DMS153 (cell line): ENCODE data around the gene C10orf95.
A peak's percentile ranks its signal among the peaks of the same experiment; 100 is the strongest.

Experiments used
- DNase-seq: peaks from one replicate; lab custom pipeline; 2025; lab: John Stamatoyannopoulos, UW

Gene C10orf95

DNA sequence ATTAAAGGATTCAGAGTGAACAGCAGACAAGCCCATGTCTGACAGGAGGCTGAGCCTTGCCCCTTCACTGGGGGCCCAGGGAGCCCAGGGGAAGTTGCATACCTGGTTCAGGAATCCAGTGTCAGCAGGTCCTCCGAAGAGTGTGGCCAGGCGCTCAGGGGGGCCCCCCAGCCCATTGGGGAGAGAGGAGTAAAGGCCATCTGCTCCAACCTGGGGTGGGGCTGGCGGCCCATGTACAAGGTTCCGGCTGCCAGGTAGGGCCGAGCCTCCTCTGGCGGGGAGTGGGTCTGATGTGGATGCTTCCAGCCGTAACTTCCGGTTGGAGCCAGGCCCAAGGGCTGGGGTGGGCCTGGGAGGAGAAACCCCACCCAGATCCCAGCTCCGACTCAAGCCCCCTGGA, 35.1 kb downstream of the C10orf95 start:
- DNase-seq: no peak

DNA sequence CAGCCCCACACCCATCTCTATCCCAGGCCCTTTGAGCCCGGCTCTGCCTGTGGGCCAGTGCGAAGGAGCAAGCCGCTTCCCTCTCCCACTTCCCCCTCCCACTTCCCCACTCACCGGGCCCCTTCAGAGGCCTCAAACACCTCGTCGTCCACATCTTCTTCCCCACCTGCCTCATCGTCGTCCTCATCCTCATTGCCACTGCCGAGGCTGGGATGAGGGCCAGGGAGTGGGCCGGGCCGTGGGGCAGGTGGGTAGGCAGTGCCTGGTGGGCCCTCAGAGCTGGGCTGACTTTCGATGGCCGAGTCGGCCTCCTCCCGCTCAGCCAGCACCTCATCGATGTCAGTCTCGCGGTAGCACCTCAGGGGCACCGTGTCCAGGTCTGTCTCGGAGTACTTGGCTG, 36.6 kb downstream of the C10orf95 start:
- no peak for DNase-seq

DNA sequence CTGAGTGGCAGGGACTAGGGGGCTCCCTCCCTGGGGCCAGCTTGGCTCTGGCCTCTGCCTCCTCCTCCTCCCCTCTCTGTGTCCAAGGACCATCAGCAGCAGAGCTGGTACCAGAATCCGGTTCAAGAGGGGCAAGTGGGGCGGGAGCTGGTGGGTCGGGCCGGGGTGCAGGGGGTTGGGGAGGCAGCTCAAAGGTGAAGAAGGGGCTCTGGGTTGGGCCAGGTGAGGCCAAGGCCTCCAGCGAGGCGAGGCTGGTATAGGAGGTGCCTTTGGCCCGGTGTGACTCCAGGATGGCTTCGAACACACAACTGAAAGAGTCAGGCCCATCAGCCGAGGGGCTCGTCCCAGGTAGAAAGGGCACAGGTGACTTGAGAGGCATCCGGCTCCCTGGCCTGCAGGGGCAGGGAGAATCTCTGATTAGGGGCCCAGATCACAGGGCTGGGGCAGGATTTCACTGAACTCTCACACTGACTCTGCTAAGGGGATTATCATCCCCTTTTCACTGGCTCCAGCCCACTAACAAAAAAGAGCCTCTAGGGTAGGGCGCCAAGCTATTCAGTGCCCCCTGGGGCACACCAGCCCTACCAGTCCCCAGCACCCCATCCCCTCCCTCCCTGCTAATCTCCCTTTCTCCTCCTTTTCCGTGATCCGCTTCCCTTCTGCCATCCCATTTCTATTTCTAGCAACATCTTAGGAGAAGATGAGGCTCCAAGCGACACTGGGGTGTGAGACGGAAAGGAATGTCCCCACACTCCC, 37.4 kb downstream of the C10orf95 start:
- no peak for DNase-seq

DNA sequence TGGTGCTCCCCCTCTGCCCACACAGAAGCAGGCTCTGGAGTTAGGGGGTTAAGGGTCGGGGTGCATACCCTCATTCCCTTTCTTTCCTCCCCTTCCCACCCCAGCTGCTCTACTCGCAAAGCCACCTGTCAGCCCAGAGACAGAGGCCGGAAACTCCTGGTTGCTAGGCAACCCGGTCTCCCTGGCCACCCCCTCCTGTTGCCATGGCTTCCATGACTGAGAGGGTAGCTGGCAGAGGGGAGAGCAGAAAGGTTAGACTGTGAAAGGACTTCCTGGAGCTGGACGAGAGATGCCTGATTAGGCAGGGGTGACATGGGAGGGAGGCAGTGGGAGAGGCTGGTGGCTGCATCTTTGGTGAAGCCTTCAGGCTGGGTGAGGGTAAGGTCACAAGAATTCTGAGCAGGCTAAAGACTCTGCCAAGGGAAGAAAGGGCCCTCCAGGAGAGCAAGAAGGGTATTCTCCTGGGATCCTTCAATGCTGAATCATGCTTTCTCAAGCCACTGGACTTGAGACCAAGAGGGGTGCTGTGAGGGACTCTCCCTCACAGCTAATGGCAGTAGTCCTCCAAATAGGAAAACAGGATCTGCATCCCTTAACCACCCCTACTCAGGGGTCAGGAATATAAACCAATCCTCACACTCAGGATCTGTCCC, 38.2 kb downstream of the C10orf95 start:
- peak; percentile 92 for DNase-seq

DNA sequence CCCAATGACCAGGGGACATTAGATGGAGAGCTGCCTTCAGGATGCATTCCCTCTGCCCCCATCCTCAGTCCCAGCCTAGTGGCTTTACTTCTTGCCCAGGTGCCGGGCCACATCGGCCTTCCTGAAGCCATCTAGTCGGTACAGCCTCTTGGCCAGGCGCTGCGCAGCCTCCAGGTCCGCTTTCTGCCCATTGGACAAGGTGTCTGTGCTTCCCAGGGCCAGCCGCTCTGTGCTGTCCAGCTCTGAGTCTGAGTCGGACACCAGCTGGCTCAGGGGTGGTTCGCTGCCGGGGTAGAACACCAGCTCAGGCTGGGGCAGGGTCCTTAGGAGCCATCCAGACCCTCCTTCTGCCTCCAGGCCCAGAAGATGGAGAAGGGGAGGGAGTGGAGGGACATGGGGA, 39.0 kb downstream of the C10orf95 start:
- no peak for DNase-seq

DNA sequence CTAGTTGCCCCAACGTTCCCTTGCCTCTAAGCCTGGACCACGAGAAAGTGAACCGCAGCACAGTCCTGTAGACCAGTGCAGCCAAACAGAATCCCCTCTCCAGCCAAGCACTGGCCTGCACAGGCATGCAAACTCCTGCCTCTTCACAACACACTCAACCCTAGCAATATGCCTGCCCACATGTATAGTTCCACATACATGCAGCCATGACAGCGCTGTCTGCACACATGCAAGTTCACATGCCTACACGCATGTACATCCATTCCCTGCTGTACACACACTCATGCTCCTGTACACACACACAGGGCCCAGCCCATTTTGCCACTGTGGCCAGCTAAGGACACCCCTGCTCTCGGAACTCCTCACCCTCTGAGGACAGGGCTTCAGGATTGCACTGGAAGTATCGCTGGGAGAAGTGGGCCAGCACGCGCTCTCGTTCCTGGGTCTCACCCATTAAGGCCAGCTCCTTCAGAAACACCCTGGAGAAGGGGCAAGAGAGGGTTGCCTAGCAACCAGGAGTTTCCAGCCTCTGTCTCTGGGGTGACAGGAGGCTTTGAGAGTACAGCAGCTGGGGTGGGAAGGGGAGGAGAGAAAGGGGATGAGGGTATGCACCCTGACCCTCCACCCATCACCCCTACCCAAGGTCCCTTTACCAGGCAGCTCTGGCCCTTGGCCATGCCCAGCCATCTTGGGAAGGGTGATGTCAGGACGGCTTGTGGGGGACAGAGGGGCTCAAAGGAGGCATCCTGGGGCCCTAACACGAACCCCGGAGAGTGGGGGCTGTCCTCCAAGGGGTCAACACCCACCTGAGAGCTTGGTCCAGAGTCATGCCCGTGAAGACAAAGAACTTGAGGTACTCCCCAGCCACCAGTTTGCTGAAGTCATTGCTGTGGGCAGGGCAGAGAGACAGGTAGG, 39.7 kb downstream of the C10orf95 start:
- no peak for DNase-seq

DNA sequence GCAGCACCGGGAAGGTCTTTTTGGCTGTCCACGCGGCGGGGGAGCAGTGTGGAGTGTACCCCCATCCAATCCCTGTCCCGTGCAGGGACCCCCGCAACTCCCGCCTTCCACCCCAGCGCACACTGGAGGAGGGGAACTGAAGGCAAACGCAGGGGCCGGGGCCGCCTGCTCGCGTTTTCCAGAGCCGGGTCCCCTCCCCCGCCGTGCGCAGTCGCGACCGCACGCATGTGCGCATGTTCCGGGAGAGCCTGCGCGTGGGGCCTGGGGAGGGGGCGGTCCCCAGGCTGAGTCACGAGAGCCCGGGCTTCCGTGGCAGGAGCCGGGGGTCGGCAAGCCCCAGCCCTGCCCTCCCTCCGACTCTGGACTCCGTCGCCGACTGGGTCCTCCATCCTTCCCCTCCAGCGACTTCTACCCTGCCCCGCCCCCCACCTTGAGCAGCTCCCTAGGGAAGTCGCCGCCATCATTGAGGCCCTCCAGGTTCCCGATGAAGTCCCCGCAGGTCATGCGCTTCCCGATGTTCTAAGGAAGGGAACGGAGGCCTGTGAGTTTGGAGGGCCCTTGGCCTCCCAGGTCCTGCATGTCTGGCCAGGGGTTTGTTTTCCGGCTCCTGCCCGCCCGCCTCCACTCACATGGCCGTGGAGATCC, 40.8 kb downstream of the C10orf95 start:
- no peak for DNase-seq

DNA sequence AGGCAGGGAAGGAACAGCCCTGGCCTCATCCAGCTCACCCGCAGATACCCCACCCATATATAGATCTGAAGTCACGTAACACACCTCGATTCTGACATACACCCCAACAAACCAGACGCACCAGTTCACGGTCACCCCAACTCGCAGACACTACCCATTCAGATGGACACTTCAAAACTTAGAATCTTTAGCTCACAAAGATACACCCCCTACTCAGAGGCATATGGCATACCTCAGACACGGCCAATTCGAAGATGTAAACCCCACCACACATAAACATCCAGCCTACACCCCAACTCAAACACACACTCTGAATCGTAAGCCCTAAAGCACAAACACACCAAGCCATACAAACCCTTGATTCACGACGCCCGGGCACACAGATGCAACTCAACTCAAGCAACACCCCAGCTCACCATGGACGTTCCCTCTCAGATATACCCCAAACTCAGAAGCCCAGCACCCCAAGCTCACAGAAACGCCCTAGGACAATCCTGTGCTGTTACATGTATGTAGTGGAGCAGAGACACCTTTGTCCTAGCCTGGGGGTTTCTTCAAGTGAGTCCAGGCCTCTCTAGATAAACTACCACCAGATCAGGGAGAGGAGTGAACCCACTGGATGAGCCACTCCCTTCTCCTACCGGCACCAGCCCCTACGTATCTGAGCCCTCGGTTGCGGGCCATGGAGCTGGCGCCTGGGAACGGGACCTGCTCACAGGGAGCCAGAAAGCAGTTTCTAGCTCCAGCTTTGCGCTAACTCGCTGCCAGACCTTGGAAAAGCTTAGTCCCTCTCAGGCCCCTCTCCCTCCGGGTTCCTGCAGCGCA, 41.5 kb downstream of the C10orf95 start:
- no peak for DNase-seq

DNA sequence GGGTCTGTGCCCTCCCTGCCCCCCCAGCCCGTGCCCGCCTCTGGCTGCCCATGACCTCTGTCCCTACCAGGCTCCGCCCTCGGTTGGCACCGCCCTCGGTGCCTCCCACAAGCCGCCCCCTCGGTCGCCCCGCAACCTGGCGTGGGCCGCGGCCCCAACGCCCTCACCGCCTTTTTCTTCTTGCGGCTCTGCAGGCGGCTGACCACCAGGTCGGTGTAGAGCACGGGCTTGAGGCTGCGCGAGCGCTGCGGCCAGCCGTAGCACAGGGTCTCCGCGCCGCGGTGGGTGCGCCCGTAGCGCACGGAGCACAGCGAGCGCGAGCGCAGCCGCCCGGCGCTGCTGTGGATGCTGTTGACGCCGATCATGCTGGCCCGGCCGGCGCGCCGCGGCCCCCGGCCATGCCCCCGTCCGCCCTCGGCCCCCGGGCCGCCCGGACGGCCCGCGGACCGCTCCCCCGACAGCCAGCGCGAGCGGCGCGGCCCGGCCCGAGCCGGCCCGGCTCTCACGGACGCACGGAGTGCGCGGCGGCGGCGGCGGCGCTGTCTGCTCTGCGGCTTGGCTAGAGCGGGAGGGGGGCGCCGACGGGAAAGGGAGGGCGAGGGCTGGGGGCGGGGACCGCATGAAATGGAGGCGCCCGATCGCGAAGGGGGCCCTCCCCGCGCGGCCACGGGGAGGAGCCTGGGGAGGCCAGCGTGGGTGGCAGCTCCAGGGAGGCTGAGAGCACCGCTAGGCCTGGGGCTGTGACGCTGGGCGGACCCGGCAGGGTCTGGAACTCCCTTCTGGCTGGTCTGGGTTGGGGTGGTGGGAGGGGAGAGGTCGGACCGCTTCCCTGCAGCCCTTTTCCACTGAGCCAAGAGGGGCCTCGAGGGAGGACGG, 42.4 kb downstream of the C10orf95 start:
- DNase-seq: no peak

DNA sequence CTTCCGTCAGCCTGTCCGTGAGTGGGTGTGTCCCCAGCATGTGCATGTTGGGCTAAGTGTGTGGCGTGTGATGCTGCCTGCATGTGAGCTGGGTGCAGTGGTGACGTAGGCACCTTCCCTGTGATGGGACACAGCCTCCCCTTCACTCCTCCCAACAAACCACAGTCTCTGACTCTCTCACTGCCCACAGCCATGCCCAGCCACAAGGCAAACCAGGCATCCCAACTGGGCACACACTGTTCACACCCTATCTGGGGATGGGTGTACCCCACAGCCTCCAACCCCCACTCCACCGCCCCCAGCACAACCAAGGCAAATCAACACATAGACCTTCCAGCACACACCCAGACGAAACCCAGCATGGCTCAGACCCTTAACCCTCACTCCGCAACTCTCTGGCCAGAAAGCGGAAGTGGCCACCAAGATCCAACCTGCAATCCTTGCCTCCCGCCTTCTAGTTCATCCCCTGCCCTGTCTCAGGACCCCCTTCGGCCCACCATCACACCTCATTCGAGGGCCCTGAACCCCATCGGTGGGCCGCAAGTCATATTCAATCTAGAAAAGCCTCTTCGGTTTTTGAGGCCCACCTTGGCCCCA, 43.1 kb downstream of the C10orf95 start:
- no peak for DNase-seq

DNA sequence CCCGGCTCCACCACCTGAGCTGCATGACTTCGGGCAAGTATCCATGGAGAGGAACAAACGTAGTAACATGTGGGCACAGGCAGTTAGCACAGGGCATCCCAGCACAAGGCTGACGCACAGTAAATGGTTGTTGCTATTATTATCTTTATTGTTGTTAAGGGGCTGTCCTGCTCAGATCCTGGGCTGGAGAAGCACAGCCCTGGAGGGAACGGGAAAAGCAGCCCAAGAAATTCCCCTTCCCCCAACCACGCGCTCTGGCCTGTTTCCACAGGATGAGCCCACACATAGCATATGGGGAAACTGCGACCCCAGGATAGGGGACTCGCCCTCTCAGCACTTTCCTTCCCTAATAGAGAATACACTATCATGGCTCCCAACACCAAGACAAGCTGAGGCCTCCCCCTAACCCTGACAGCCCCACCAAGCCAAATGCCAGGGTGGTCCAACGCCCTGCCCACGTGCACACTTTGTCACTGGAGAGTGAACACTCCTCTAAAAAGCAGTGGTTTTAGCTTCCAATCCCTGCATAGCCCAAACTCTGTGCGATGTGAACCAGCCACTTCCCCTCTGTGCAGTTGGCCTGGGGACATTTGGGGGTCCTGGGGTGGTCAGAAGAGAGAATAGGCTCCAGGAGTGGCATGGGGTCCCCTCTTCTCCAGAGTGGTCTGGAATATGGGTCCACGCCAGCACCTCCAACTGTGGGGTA, 43.8 kb downstream of the C10orf95 start:
- DNase-seq: no peak

DNA sequence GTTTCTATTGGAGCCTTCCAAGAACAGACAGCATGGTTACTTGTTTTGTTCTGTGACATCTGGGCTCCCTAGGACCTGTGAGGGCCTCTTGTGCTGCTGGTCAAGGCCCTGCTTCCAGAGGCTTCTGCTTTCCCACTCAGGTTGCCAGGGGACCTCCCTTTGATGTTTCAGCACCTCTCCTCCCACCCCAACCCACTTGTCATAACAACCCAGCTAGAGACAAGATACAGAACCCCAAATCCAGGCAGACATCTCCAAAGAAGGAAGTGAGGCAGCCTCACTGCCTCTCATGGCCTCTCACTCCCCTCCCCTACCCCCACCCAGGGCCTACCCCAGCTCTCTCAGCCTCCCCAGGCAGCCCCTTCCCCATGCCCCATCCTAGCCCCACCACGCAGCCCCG, 44.5 kb downstream of the C10orf95 start:
- DNase-seq: no peak

DNA sequence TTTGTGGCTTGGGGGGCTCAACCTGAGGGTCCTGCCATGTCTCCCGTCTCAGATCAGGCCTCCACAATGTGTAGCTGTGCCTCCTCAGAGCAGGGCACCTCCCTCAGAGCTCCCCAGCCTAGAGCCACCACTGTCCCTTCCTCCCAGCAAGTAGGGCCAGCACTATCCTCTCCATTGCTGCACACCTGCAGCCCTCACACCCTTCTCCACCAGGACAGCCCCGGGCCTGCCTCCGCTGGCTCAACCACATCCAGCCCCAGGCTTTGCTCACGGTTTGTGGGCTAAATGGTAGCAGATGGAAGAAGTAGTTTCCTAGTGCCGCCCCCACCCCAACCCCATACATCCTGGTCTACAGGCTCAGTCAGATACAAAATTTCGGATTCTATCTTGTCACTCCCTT, 45.7 kb downstream of the C10orf95 start:
- DNase-seq: no peak

DNA sequence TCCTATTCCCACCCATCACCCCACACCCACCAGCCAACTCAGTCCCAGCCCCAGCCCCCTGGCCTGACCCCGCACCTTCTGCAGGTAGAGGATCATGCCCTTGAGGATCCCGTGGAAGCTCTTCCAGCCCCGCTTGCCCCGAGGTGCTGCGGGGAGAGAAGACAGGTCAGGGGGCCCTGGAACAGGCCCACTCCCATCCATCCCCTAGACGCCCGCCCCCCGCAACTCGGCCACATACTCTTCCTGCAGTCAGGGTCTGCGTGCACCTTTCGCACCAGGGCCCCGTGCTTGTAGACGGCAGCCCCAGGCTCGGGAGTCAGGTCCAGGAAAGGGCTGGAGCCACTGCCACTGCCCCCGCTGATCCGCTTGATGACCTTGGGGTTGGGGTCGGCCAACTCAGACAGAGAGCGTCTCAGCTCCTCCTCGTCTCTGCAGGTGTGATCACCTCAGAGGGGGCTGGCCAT, 46.2 kb downstream of the C10orf95 start:
- DNase-seq: no peak

DNA sequence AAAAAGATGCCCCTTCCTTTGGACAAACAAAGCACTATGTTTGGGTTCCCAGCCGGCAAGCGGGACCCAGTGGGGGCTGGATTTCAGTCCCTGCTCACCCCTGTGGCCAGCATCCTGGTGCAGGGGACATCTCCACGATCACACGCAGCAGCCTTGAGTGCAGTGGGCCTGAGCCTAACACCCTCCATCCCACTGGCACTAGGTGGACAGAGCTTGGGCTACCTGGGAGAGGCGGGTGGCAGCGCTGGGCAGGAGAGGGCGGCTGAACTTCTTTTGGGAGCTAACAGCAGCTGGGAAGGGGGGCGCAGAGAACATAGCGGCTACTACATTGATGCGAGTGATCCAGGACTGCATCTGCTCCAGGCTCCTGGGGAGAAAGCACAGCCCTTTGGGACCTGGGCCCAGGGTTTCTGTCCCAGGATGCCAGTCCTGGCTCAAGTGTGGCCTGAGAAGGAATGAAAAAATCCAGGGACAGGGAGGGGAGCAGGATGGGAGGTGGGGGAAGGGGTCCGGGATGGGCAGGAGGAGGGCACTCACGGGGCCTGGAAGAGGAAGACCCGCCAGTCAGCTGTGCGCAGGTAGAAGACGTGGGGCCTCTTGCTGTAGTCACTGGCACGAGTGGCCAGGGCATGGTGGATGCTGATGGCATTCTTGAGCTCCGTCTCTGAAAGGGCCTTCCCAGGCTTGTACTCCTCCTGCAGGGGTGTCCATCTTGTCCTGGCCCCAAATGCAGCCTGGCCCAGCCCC, 46.8 kb downstream of the C10orf95 start:
- no peak for DNase-seq

DNA sequence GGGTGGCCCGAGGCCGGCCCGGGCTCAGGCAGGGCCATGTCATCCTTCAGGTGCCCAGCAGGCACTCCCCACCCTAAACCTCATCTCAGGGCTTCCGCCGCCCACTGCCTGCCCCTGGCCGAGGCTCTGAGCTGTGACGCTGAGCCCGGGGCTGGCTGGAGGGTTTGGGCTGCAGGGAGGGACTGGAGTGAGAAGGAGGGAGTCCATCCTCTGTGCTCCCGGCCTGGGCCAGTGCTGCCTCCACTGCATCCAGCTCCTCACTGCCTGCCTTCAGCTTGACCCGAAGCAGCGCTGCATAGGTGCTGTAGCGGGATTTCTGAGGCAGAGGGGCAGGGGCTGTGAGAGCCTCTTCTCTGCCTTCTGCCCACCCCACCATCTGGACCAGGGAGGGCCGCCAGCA, 48.2 kb downstream of the C10orf95 start:
- no peak for DNase-seq

DNA sequence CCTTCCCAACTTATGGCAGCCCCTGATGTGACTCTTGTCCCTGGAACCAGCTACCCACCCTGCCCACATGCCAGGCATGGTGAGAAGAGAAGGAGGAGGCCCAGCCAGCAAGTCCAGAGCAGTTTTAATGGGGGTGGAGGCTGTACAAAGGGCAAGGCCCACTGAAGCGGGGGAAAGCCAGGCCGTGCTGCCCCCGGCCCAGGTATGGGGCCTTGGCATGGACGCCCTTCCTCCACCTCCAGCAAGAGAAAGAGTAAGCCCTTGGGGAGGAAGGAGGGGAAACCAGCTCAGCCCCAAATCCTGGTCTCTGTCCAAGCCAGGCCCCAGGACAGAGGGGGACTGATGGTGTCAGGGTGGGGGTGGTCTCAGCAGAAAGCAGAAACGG, 48.8 kb downstream of the C10orf95 start:
- DNase-seq: no peak

DNA sequence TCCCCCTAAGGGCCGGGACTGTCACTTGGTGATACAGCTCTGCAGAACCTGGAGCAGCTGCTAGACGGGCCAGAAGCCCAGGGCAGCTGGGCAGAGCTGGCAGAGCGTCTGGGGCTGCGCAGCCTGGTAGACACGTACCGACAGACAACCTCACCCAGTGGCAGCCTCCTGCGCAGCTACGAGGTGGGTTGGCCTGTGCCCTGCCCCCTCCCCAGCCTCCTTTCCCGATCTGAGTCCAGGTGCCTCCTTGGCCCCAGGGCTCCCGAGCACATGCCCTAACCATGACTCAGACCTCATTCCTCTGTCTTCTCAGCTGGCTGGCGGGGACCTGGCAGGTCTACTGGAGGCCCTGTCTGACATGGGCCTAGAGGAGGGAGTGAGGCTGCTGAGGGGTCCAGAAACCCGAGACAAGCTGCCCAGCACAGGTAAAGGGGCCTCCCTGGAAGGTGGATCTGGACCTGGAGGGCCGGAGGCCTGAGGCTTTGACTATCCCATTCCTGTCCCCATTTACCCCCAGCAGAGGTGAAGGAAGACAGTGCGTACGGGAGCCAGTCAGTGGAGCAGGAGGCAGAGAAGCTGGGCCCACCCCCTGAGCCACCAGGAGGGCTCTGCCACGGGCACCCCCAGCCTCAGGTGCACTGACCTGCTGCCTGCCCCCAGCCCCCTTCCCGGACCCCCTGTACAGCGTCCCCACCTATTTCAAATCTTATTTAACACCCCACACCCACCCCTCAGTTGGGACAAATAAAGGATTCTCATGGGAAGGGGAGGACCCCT, 49.4 kb downstream of the C10orf95 start:
- DNase-seq: no peak
